IMR-90 (cell line): ENCODE results near the gene MRPS18A. TPM values are rescaled to one million over a fixed set of nuclear protein-coding genes. Genes with fewer than 3 reads are reported as not detected.

ENCODE experiments used
- ATAC-seq: fragments of 200-7000 bp; cut with Tn5 transposase; 2 replicates; pipeline ENCODE4 v1.9.1; 2020; ENCODE audit warnings: low read depth, mild to moderate bottlenecking, moderate library complexity
- BruUV-seq: library from RNA; stranded (reverse); fragments of 400-500 nt; replicated peaks from 2 replicates; lab custom pipeline; 2021; lab: Mats Ljungman, UMichigan
- CTCF ChIA-PET: fragments of 300-600 bp; formaldehyde crosslinking; extraction: SDS; loops from one replicate; lab custom pipeline; 2021; ENCODE audit warnings: antibody characterized with exemption; lab: Yijun Ruan, JAX
- POLR2A ChIA-PET: fragments of 300-600 bp; sonication (Branson Sonifier 250); formaldehyde crosslinking; loops from one replicate; lab custom pipeline; 2022; ENCODE audit warnings: antibody characterized with exemption; ENCODE audit not compliant: unreplicated experiment; lab: Charles Lee
- DNase-seq: peaks from one replicate; pipeline ENCODE4 v3.0.0; 2013
- H2AFZ ChIP-seq: replicated peaks from 2 replicates; pipeline ENCODE3; 2013; ENCODE audit warnings: low read length, mild to moderate bottlenecking; ENCODE audit not compliant: poor library complexity
- H2AK5ac ChIP-seq: 2 replicates; pipeline ENCODE4 v1.6.1; 2013; ENCODE audit warnings: low read depth, low read length, inconsistent platforms
- H2AK9ac ChIP-seq: replicated peaks from 2 replicates; pipeline ENCODE3; 2013; ENCODE audit warnings: mild to moderate bottlenecking, low read depth, low read length, moderate library complexity; ENCODE audit not compliant: poor library complexity
- H2BK120ac ChIP-seq: 2 replicates; pipeline ENCODE4 v1.6.1; 2013; ENCODE audit warnings: low read depth, low read length, inconsistent platforms
- H2BK15ac ChIP-seq: 3 replicates; pipeline ENCODE4 v1.6.1; 2013; ENCODE audit warnings: low read depth, low read length, inconsistent platforms
- H2BK20ac ChIP-seq: 2 replicates; pipeline ENCODE4 v1.6.1; 2013; ENCODE audit warnings: low read depth, mild to moderate bottlenecking, inconsistent platforms, low read length, moderate library complexity
- H2BK5ac ChIP-seq: 2 replicates; pipeline ENCODE4 v1.6.1; 2013; ENCODE audit warnings: mild to moderate bottlenecking, low read depth, low read length, inconsistent platforms; ENCODE audit not compliant: poor library complexity, severe bottlenecking
- H3K14ac ChIP-seq: replicated peaks from 2 replicates; pipeline ENCODE4 v1.6.1; 2013; ENCODE audit warnings: low read depth, low read length, inconsistent platforms
- H3K18ac ChIP-seq: 2 replicates; pipeline ENCODE4 v1.6.1; 2013; ENCODE audit warnings: low read depth, low read length, control low read depth
- H3K23ac ChIP-seq: 2 replicates; pipeline ENCODE4 v1.6.1; 2013; ENCODE audit warnings: low read depth, low read length, inconsistent platforms
- H3K27ac ChIP-seq: 2 replicates; pipeline ENCODE4 v1.5.1; 2013; ENCODE audit warnings: mild to moderate bottlenecking, control low read depth, low read length; ENCODE audit not compliant: insufficient read depth
- H3K27me3 ChIP-seq: 2 replicates; pipeline ENCODE4 v1.6.1; 2013; ENCODE audit warnings: low read length; ENCODE audit not compliant: control insufficient read depth, insufficient read depth
- H3K36me3 ChIP-seq: 2 replicates; pipeline ENCODE4 v1.6.1; 2013; ENCODE audit warnings: low read length, mixed read lengths; ENCODE audit not compliant: control insufficient read depth, insufficient read depth
- H3K4ac ChIP-seq: 2 replicates; pipeline ENCODE4 v1.6.1; 2013; ENCODE audit warnings: low read depth, low read length, inconsistent platforms
- H3K4me1 ChIP-seq: 2 replicates; pipeline ENCODE4 v1.6.1; 2013; ENCODE audit warnings: low read length, mixed read lengths; ENCODE audit not compliant: control insufficient read depth, insufficient read depth
- H3K4me2 ChIP-seq: 2 replicates; pipeline ENCODE4 v1.6.1; 2013; ENCODE audit warnings: low read depth, mild to moderate bottlenecking, control low read depth, low read length, moderate library complexity
- H3K4me3 ChIP-seq: 2 replicates; pipeline ENCODE4 v1.5.1; 2013; ENCODE audit warnings: low read depth, mild to moderate bottlenecking, control low read depth, low read length, moderate library complexity; ENCODE audit not compliant: insufficient read depth
- H3K56ac ChIP-seq: 2 replicates; pipeline ENCODE4 v1.6.1; 2013; ENCODE audit warnings: low read length, inconsistent platforms; ENCODE audit not compliant: insufficient read depth; ENCODE audit errors: extremely low read depth
- H3K79me1 ChIP-seq, 2 experiments: 2 replicates each; pipeline ENCODE4 v1.6.1; 2013; ENCODE audit warnings: low read length in 2 of 2, inconsistent platforms in 1 of 2, low read depth in 1 of 2
- H3K9ac ChIP-seq: 2 replicates; pipeline ENCODE4 v1.6.1; 2013; ENCODE audit warnings: low read depth, low read length, control low read depth
- H3K9me1 ChIP-seq: 2 replicates; pipeline ENCODE4 v1.6.1; 2013; ENCODE audit warnings: low read length, inconsistent platforms; ENCODE audit not compliant: insufficient read depth
- H3K9me3 ChIP-seq: 2 replicates; pipeline ENCODE4 v1.6.1; 2013; ENCODE audit warnings: low read length; ENCODE audit not compliant: control insufficient read depth, insufficient read depth
- H4K20me1 ChIP-seq: 2 replicates; pipeline ENCODE4 v1.6.1; 2013; ENCODE audit warnings: low read length, inconsistent platforms; ENCODE audit not compliant: insufficient read depth
- H4K5ac ChIP-seq: 2 replicates; pipeline ENCODE4 v1.6.1; 2013; ENCODE audit warnings: mild to moderate bottlenecking, low read depth, low read length, control low read depth
- H4K8ac ChIP-seq, 2 experiments: 2 replicates each; pipeline ENCODE4 v1.6.1; 2013; ENCODE audit warnings: low read depth in 2 of 2, low read length in 2 of 2, control low read depth in 1 of 2, inconsistent platforms in 1 of 2
- H4K91ac ChIP-seq: 2 replicates; pipeline ENCODE4 v1.6.1; 2013; ENCODE audit warnings: low read depth, low read length, inconsistent platforms; ENCODE audit not compliant: insufficient read depth
- BHLHE40 ChIP-seq: fragments of 150-350 bp; IDR thresholded peaks from 2 replicates; pipeline ENCODE4 v1.6.1; 2016; ENCODE audit warnings: mild to moderate bottlenecking, low read depth, low read length
- CHD1 ChIP-seq: IDR thresholded peaks from 2 replicates; pipeline ENCODE4 v1.6.1; 2012; ENCODE audit warnings: low read depth, low read length, improper control_type of control experiment
- FOS ChIP-seq: fragments of 150-350 bp; IDR thresholded peaks from 2 replicates; pipeline ENCODE4 v1.6.1; 2016; ENCODE audit warnings: low read depth, low read length
- MAZ ChIP-seq: IDR thresholded peaks from 2 replicates; pipeline ENCODE4 v1.6.1; 2012; ENCODE audit warnings: low read depth, mild to moderate bottlenecking, low read length, improper control_type of control experiment, moderate library complexity, borderline replicate concordance
- MXI1 ChIP-seq: IDR thresholded peaks from 2 replicates; pipeline ENCODE4 v1.6.1; 2012; ENCODE audit warnings: low read depth, mild to moderate bottlenecking, low read length, moderate library complexity, borderline replicate concordance
- RCOR1 ChIP-seq: IDR thresholded peaks from 2 replicates; pipeline ENCODE4 v1.6.1; 2012; ENCODE audit warnings: mild to moderate bottlenecking, low read length, improper control_type of control experiment; ENCODE audit not compliant: insufficient replicate concordance
- RFX5 ChIP-seq: IDR thresholded peaks from 2 replicates; pipeline ENCODE4 v1.8.0; 2012; ENCODE audit warnings: low read depth, mild to moderate bottlenecking, low read length, moderate library complexity
- SMC3 ChIP-seq: fragments of 150-350 bp; IDR thresholded peaks from 2 replicates; pipeline ENCODE4 v1.6.1; 2016; ENCODE audit warnings: low read depth, mild to moderate bottlenecking, antibody characterized with exemption, low read length, moderate library complexity
- WGBS, 2 experiments: methylation state at CpG; one replicate each; pipeline versions ENCODE4 v1.1.5 to v1.1.7; 2013; ENCODE audit warnings: missing lambda C conversion rate in 2 of 2; ENCODE audit not compliant: insufficient read length in 1 of 2; ENCODE audit errors: extremely low coverage in 2 of 2; 5-methylcytosine and 5-hydroxymethylcytosine counted together
- dilution Hi-C: fragments of 300-500 bp; cut with HindIII; formaldehyde crosslinking; loops from one replicate; pipeline ENCODE4 v1.14.3; 2018; ENCODE audit warnings: low sequenced_read_pairs; ENCODE audit not compliant: unreplicated experiment
- in situ Hi-C: fragments of 300-500 bp; cut with MboI; formaldehyde crosslinking; loops from 3 replicates; pipeline ENCODE4 v1.14.3; 2019; ENCODE audit warnings: low sequenced_read_pairs, inconsistent platforms, mixed read lengths
- intact Hi-C: fragments of 100-400 bp; cut with micrococcal nuclease; formaldehyde crosslinking; loops from 2 replicates; pipeline ENCODE4 v1.10.0; 2022
- polyA plus RNA-seq, 3 experiments: library from polyadenylated mRNA; depleted of rRNA; stranded (reverse); fragments of >200 nt; gene quantifications; 2 replicates each; pipeline ENCODE4 v1.2.3, GENCODE V29; 2012; ENCODE audit warnings: low replicate concordance in 1 of 3
- total RNA-seq: library from RNA; depleted of rRNA; stranded (reverse); fragments of >200 nt; gene quantifications from 2 replicates; pipeline ENCODE4 v1.2.3, GENCODE V29; 2012
- TF ChIP-seq, protein P1 (sequence below): fragments of 150-350 bp; IDR thresholded peaks from 2 replicates; pipeline ENCODE4 v1.6.1; 2017; ENCODE audit warnings: mild to moderate bottlenecking, antibody characterized with exemption, low read length, low read depth
- TF ChIP-seq, protein P2 (sequence below): conservative IDR thresholded peaks from 2 replicates; pipeline ENCODE4 v1.5.1; 2012; ENCODE audit warnings: mild to moderate bottlenecking, low read depth, low read length, improper control_type of control experiment
- TF ChIP-seq, protein P3 (sequence below): fragments of 150-350 bp; IDR thresholded peaks from 2 replicates; pipeline ENCODE4 v1.6.1; 2016; ENCODE audit warnings: low read depth, mild to moderate bottlenecking, low read length, moderate library complexity, borderline replicate concordance

MRPS18A gene
- total and polyA plus RNA-seq, 2 of the 4 experiments (the other 2 are of a cell fraction): 47.0 to 56.6 TPM

DNA sequence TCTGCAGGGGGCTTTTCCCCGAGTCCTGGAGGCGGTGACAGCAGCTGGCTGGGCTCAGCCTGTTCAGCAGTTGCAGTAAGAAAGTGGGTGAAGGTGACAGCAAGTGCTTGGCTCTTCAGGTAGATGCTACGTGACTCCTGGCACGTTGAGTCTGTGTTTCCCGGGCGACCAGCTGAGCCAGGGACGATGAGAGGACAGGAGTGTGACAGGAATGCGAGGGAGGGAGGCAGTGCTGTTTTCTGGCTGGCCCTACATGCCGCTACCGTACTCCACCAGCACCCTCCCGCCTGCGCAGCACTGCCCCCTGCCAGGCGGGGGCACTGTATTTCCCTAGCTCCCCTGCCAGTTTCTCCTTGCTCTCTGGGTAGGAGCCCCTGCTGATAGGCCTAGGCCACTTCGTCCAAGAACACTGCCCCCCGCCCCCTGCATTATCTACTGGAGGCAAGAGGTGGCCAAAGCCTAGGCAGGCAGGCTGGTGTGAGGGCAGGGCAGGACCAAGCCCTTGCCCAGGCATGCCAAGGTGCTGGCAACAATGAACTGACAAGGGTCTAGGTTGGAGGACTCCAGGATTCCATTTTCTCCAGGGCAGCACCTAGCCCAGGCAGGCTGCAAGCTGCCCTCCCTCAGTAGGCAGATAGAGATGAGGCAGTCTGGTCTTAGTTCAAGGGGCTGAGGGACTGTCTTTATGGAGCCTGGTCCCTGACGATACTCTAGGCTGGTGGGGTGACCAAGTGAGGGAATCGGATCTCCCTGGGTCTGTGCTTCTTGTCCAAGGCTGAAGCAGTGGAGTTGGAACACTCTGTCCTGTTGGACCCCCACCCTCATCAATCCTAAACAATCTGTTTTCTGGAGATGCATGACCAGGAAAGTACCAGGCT, 19.2 kb downstream of the MRPS18A start:
- H3K4me2 ChIP-seq: no peak overlapping the region
- POLR2A ChIA-PET: interaction anchor here (0.6 kb wide), 1 partner anchor 101 kb away, joined by 3 read pairs; no protein-coding TSS in a partner anchor
- peak; percentile 46; the same call in 1 of the 2 replicates for TF ChIP-seq MAZ
- TF ChIP-seq RFX5: no peak
- TF ChIP-seq, protein P1, sequence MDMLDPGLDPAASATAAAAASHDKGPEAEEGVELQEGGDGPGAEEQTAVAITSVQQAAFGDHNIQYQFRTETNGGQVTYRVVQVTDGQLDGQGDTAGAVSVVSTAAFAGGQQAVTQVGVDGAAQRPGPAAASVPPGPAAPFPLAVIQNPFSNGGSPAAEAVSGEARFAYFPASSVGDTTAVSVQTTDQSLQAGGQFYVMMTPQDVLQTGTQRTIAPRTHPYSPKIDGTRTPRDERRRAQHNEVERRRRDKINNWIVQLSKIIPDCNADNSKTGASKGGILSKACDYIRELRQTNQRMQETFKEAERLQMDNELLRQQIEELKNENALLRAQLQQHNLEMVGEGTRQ: no peak
- no peak for TF ChIP-seq RCOR1
- TF ChIP-seq BHLHE40: no peak
- TF ChIP-seq MXI1: no peak
- TF ChIP-seq, protein P2, sequence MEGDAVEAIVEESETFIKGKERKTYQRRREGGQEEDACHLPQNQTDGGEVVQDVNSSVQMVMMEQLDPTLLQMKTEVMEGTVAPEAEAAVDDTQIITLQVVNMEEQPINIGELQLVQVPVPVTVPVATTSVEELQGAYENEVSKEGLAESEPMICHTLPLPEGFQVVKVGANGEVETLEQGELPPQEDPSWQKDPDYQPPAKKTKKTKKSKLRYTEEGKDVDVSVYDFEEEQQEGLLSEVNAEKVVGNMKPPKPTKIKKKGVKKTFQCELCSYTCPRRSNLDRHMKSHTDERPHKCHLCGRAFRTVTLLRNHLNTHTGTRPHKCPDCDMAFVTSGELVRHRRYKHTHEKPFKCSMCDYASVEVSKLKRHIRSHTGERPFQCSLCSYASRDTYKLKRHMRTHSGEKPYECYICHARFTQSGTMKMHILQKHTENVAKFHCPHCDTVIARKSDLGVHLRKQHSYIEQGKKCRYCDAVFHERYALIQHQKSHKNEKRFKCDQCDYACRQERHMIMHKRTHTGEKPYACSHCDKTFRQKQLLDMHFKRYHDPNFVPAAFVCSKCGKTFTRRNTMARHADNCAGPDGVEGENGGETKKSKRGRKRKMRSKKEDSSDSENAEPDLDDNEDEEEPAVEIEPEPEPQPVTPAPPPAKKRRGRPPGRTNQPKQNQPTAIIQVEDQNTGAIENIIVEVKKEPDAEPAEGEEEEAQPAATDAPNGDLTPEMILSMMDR: peak; percentile 52
- TF ChIP-seq CHD1: no peak
- no peak for TF ChIP-seq FOS
- TF ChIP-seq SMC3: peak; percentile 26; the same call in 1 of the 2 replicates
- TF ChIP-seq, protein P3, sequence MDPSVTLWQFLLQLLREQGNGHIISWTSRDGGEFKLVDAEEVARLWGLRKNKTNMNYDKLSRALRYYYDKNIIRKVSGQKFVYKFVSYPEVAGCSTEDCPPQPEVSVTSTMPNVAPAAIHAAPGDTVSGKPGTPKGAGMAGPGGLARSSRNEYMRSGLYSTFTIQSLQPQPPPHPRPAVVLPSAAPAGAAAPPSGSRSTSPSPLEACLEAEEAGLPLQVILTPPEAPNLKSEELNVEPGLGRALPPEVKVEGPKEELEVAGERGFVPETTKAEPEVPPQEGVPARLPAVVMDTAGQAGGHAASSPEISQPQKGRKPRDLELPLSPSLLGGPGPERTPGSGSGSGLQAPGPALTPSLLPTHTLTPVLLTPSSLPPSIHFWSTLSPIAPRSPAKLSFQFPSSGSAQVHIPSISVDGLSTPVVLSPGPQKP: no peak

More for the DNA sequence above, 19.2 kb downstream of the MRPS18A start:
- Histone ChIP-seq H3K36me3 (peaks cover 19% of the 10 kb centered on the region; the same call in 1 of the 2 replicates), H3K14ac (peak overlapping the region; percentile 20; the same call in 1 of the 2 replicates), H3K4me3 (no peak overlapping the region), H3K27me3 (no peaks in the 10 kb centered on the region), H4K20me1 (no peaks in the 10 kb centered on the region; the same call in 1 of the 2 replicates), H4K91ac (peak overlapping the region; percentile 25; the same call in 1 of the 2 replicates), H3K23ac (0 out of 2 replicates have a peak overlapping the region, but pooled peaks have one; percentile 28), H2AFZ (peak overlapping the region; percentile 35), H3K9me3 (no peaks in the 10 kb centered on the region), H2AK5ac (peak overlapping the region; percentile 70), H4K5ac (peak overlapping the region; percentile 45), H3K9ac (peak overlapping the region; percentile 32; the same call in 1 of the 2 replicates), H3K4ac (peak overlapping the region; percentile 31), H3K4me1 (peaks cover 17% of the 10 kb centered on the region), H3K9me1 (peaks cover 20% of the 10 kb centered on the region; the same call in 1 of the 2 replicates), H2BK15ac (no peak overlapping the region; the same call in 1 of the 3 replicates), H2BK20ac (no peak overlapping the region), H2BK120ac (no peak overlapping the region; the same call in 1 of the 2 replicates), H2AK9ac (peak overlapping the region; percentile 66), H3K18ac (peak overlapping the region; percentile 17; the same call in 1 of the 2 replicates), H3K56ac (no peak overlapping the region), H3K27ac (no peak overlapping the region), H2BK5ac (peak overlapping the region; percentile 14), H4K8ac (peak overlapping the region; percentile 45 to 62; a peak in 3 of 4 replicates), H3K79me1 (no peaks in the 10 kb centered on the region)
- peak; percentile 36 for DNase-seq
- in situ Hi-C loops (loop anchor here (5.0 kb wide), 2 partner anchors 99 to 414 kb away; no protein-coding TSS in a partner anchor), intact Hi-C loops (loop anchor here (10.0 kb wide), 1 partner anchor 286 kb away; no protein-coding TSS in a partner anchor), dilution Hi-C loops (no loop called here)
- BruUV-seq: no TSS peak
- peak; percentile 53 for ATAC-seq
- CTCF ChIA-PET: interaction anchor here (0.5 to 1.2 kb wide), 5 partner anchors 92 to 413 kb away, joined by 3 to 4 read pairs (median 3); no protein-coding TSS in a partner anchor
- 41% methylated on average over 2 of the region's 17 CpGs; no CpG with 5 or more reads in 1 of the 2 experiments for WGBS, 2 experiments
